ENCODE data around the gene SLC35A4.

DNA sequence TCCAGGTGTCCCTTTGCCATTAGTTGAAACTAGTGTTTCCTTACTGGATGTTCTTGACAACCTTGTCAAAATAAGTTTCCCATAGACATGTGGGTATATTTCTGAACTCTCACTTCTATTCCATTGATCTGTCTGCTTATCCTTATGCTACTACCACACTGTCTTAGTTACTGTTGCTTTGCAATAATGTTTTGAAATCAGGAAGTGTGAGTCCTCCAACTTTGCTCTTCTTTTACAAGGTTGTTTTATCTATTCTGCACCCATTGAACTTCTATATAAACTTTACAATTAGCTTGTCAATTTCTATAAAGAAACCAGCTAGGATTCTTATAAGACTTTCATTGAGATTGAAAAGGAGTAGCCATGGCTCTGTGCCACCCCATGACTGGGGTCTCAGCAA is 44.1 kb downstream of the SLC35A4 start:
- TF ChIP-seq, protein P1, sequence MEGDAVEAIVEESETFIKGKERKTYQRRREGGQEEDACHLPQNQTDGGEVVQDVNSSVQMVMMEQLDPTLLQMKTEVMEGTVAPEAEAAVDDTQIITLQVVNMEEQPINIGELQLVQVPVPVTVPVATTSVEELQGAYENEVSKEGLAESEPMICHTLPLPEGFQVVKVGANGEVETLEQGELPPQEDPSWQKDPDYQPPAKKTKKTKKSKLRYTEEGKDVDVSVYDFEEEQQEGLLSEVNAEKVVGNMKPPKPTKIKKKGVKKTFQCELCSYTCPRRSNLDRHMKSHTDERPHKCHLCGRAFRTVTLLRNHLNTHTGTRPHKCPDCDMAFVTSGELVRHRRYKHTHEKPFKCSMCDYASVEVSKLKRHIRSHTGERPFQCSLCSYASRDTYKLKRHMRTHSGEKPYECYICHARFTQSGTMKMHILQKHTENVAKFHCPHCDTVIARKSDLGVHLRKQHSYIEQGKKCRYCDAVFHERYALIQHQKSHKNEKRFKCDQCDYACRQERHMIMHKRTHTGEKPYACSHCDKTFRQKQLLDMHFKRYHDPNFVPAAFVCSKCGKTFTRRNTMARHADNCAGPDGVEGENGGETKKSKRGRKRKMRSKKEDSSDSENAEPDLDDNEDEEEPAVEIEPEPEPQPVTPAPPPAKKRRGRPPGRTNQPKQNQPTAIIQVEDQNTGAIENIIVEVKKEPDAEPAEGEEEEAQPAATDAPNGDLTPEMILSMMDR (conservative IDR thresholded peaks at IDR 0.05 in 1 of 2, IDR thresholded peaks at IDR 0.05 in 1 of 2; ENCODE audit: extremely low read depth in 1 of 2, insufficient read depth in 1 of 2, low read depth in 1 of 2, low read length in 2 of 2) = no peak
- TF ChIP-seq EZH2 (IDR thresholded peaks at IDR 0.05; ENCODE audit: borderline replicate concordance, low read length) = no peak

Data from mammary epithelial cell (primary cell).